Esophagus muscularis mucosa (tissue), 4 donors: ENCODE measurements around the gene CBX1. TPM values are rescaled to one million over a fixed set of nuclear protein-coding genes. Genes with fewer than 3 reads are reported as not detected.

Experiments
- DNase-seq: peaks from one replicate; pipeline ENCODE4 v3.0.0-alpha.2; 2017; ENCODE audit errors: extremely low spot score
- H3K27ac ChIP-seq, 4 donors: fragments of 200-600 bp; sonication (generic); replicated peaks in 1 of 4; 1 replicate in 3 of 4; 2 replicates in 1 of 4; pipeline ENCODE4 v1.5.1; 2016 to 2019; ENCODE audit warnings: mild to moderate bottlenecking in 1 of 4
- H3K27me3 ChIP-seq, 4 donors: fragments of 200-600 bp; sonication (generic); one replicate each; pipeline versions ENCODE4 v1.5.1 to v1.6.0; 2016 to 2019
- H3K36me3 ChIP-seq, 4 donors: fragments of 200-600 bp; sonication (generic); one replicate each; pipeline ENCODE4 v1.5.1; 2016 to 2019
- H3K4me1 ChIP-seq, 4 donors: fragments of 200-600 bp; sonication (generic); one replicate each; pipeline ENCODE4 v1.5.1; 2016 to 2019
- H3K4me3 ChIP-seq, 4 donors: fragments of 200-600 bp; sonication (generic); 1 replicate in 2 of 4; 2 replicates in 2 of 4; pipeline ENCODE4 v1.5.1; 2016 to 2019; ENCODE audit warnings: mild to moderate bottlenecking in 4 of 4, moderate library complexity in 1 of 4
- H3K9me3 ChIP-seq, 4 donors: fragments of 200-600 bp; sonication (generic); 1 replicate in 3 of 4; 2 replicates in 1 of 4; pipeline ENCODE4 v1.5.1; 2016 to 2019
- EP300 ChIP-seq: sonication (generic); formaldehyde crosslinking; IDR thresholded peaks from one replicate; pipeline ENCODE4 v1.6.1; 2017; ENCODE audit warnings: antibody characterized with exemption
- POLR2A ChIP-seq: fragments of 450-650 bp; IDR thresholded peaks from one replicate; pipeline ENCODE4 v1.6.1; 2017; ENCODE audit warnings: antibody characterized with exemption, moderate library complexity, mild to moderate bottlenecking, low read depth
- POLR2AphosphoS5 ChIP-seq, 2 donors: sonication (generic); formaldehyde crosslinking; IDR thresholded peaks; one replicate each; pipeline ENCODE4 v1.6.1; 2017; ENCODE audit warnings: antibody characterized with exemption in 2 of 2
- WGBS: methylation state at CpG from one replicate; pipeline ENCODE4 v1.1.5; 2018; 5-methylcytosine and 5-hydroxymethylcytosine counted together
- intact Hi-C: fragments of 100-400 bp; cut with DNase I; formaldehyde crosslinking; loops from one replicate; pipeline ENCODE4 v1.15.1; 2023
- total RNA-seq, 4 donors: library from RNA; depleted of rRNA; stranded (reverse); fragments of >200 nt; gene quantifications; one replicate each; pipeline versions ENCODE4 v1.1.0 to v1.2.1, GENCODE V29; 2016
- TF ChIP-seq, protein P1 (sequence below), 3 experiments: fragments of 200-600 bp in 2 of 3; fragments of 450-650 bp in 1 of 3; sonication (generic) in 2 of 3; IDR thresholded peaks; one replicate each; pipeline ENCODE4 v1.5.1; 2017 to 2019; ENCODE audit warnings: antibody characterized with exemption in 3 of 3, mild to moderate bottlenecking in 2 of 3, moderate library complexity in 1 of 3

CBX1 gene
- total RNA-seq, 4 donors from 2014 or later, result 32.1 to 59.5 (median 39.7) TPM

DNA sequence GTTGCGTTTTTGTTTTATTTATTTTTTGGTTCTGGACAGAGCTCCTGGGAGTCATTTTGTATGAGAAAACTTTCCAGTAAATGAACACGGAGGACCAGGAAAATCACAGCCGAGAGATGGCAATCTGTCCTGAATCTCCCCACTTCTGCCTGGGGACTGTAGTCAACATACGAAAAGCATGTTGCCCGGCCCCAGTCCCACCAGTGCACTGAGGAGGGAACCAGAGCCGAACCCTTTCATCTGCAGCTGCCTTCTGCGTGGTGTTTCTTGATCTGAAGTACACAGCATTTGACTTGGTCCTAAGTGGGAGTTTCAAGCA is 25.2 kb upstream of the CBX1 start:
- no peak for DNase-seq
- Histone ChIP-seq H3K4me1 (peaks cover 0 to 5% (median 3%) of the 10 kb centered on the region in 4 donors), H3K36me3 (peaks cover 17 to 56% (median 38%) of the 10 kb centered on the region in 4 donors), H3K4me3 (no peak overlapping the region), H3K9me3 (no peaks in the 10 kb centered on the region), H3K27ac (no peak overlapping the region), H3K27me3 (no peaks in the 10 kb centered on the region)
- WGBS, result 63% methylated on average over 7 of the region's 7 CpGs
- TF ChIP-seq POLR2AphosphoS5 (IDR thresholded peaks at IDR 0.05) (no peak), EP300 (no peak), POLR2A (no peak)
- TF ChIP-seq, protein P1, sequence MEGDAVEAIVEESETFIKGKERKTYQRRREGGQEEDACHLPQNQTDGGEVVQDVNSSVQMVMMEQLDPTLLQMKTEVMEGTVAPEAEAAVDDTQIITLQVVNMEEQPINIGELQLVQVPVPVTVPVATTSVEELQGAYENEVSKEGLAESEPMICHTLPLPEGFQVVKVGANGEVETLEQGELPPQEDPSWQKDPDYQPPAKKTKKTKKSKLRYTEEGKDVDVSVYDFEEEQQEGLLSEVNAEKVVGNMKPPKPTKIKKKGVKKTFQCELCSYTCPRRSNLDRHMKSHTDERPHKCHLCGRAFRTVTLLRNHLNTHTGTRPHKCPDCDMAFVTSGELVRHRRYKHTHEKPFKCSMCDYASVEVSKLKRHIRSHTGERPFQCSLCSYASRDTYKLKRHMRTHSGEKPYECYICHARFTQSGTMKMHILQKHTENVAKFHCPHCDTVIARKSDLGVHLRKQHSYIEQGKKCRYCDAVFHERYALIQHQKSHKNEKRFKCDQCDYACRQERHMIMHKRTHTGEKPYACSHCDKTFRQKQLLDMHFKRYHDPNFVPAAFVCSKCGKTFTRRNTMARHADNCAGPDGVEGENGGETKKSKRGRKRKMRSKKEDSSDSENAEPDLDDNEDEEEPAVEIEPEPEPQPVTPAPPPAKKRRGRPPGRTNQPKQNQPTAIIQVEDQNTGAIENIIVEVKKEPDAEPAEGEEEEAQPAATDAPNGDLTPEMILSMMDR (IDR thresholded peaks at IDR 0.05), result no peak
- intact Hi-C loops, result loop anchor here (5.0 kb wide), 1 partner anchor 49 kb away; no protein-coding TSS in a partner anchor

DNA sequence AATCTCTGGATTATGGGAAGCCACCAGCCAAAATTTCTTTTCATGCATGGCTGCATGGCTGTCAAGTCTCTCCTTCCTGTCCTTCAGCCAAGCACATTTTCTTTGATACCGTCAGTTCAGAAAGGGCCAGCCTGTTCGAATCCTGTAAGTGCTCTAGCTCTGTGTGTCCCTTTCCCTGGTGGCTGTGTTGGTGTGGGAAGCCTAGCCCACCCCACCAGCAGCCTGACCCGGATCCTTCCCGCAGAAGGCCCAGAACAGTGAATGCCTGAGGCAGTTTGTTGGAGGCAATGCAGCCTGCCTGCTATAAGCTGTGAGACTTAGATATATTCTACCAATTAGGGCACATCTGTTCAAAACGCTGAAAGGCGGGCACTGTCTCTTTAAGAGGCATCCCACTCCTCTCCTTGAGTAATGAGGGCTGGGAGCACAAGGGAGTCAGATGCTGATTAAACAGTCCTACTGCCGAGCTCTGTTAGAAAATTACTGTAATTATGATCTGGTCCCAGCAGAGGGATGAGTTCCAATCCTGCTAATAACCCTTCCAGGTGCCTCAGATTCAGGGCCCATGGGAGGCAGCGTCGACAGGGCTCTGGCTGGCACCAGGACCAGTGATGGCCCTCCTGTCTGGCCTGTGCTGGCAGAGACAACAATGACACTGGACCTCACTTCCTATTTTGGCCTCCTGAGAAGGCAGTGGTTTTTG is 24.7 kb upstream of the CBX1 start:
- no peaks in the 10 kb centered on the region for H3K9me3 ChIP-seq
- H3K4me3 ChIP-seq, result no peak overlapping the region
- H3K36me3 ChIP-seq, result peaks cover 22 to 62% (median 43%) of the 10 kb centered on the region in 4 donors
- no peaks in the 10 kb centered on the region for H3K27me3 ChIP-seq
- 67% methylated on average over 9 of the region's 9 CpGs for WGBS
- TF ChIP-seq POLR2A, result no peak
- no peak for TF ChIP-seq EP300
- no peak for TF ChIP-seq POLR2AphosphoS5 (IDR thresholded peaks at IDR 0.05)
- TF ChIP-seq, protein P1 (IDR thresholded peaks at IDR 0.05), result no peak
- DNase-seq, result no peak
- intact Hi-C loops, result loop anchor here (5.0 kb wide), 1 partner anchor 49 kb away; no protein-coding TSS in a partner anchor
- H3K4me1 ChIP-seq, result peaks cover 0 to 3% (median under 1%) of the 10 kb centered on the region in 4 donors
- H3K27ac ChIP-seq, result no peak overlapping the region

DNA sequence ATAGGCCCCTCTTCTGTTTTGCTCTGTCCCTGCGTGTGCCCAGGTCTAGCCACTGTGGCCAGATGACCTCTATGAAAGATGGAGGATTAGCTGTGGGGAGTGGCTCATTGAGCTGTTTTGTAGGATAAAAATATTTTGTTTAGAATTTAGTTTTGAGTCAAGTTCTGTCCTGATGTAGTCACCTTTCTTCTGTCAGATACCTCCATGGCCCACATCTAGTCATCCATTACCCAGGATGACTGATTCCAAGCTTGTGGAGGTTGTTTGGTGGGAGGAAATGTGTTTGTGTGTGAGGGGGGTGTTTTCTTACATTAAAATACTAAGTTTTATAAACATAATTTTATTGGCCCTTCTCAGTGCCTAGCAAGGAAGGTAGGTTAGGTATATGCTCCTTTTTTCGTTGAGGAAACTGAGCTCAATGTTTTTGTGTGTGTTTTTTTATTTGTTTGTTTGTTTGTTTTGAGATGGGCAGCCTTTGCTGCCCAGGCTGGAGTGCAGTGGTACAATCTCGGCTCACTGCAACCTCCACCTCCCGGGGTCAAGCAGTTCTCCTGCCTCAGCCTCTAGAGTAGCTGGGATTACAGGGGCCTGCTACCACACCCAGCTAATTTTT is 22.6 kb upstream of the CBX1 start:
- Histone ChIP-seq H3K4me3 (no peak overlapping the region), H3K4me1 (no peaks in the 10 kb centered on the region), H3K27me3 (no peaks in the 10 kb centered on the region), H3K36me3 (peaks cover 38 to 80% (median 58%) of the 10 kb centered on the region in 4 donors), H3K9me3 (no peaks in the 10 kb centered on the region), H3K27ac (no peak overlapping the region)
- intact Hi-C loops, result no loop called here
- WGBS, result 86% methylated on average over 4 of the region's 4 CpGs
- TF ChIP-seq, protein P1 (IDR thresholded peaks at IDR 0.05), result no peak
- TF ChIP-seq EP300, result no peak
- TF ChIP-seq POLR2A, result no peak
- no peak for TF ChIP-seq POLR2AphosphoS5 (IDR thresholded peaks at IDR 0.05)
- no peak for DNase-seq

DNA sequence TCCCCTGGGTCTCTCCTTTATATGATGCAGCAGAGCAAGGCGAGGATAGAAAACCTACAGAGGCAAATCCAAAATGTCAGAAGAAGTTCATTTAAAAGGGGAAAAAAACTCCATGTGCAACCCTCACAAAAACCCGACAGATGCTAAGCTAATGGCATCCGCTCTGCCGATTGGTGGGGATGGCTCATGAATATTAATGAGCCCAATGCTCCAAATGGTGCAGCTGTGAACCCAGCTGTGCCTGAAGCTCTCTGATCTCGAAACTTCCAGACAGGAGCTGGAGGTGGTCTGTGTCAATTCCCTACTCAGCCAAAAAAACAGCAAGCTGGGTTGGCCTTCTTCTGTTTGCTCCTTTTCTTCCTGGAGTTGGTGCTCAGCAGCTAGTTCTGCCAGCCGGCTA is 21.8 kb upstream of the CBX1 start:
- 80% methylated on average over 6 of the region's 6 CpGs for WGBS
- Histone ChIP-seq H3K9me3 (no peaks in the 10 kb centered on the region), H3K36me3 (peaks cover 42 to 88% (median 66%) of the 10 kb centered on the region in 4 donors), H3K4me3 (no peak overlapping the region), H3K27ac (no peak overlapping the region), H3K27me3 (no peaks in the 10 kb centered on the region), H3K4me1 (no peaks in the 10 kb centered on the region)
- DNase-seq, result no peak
- intact Hi-C loops, result no loop called here
- TF ChIP-seq, protein P1 (IDR thresholded peaks at IDR 0.05), result no peak
- TF ChIP-seq POLR2A (no peak), POLR2AphosphoS5 (IDR thresholded peaks at IDR 0.05) (no peak), EP300 (no peak)
